SK-N-MC (cell line): ENCODE data around the gene RAB23.

Experiments
- DNase-seq: peaks from one replicate; pipeline ENCODE4 v3.0.0-alpha.2; 2011; ENCODE audit warnings: low read depth, low spot score
- H3K27ac ChIP-seq: fragments of 200-600 bp; sonication (generic); 2 replicates; pipeline ENCODE4 v1.5.1; 2016; ENCODE audit warnings: mixed run types
- H3K36me3 ChIP-seq: fragments of 200-600 bp; sonication (generic); 2 replicates; pipeline ENCODE4 v1.6.1; 2017; ENCODE audit warnings: antibody characterized with exemption, low read length, mixed read lengths; ENCODE audit not compliant: insufficient read depth
- H3K4me3 ChIP-seq: fragments of 200-600 bp; sonication (generic); 2 replicates; pipeline ENCODE4 v1.5.1; 2016
- H3K9ac ChIP-seq: fragments of 200-600 bp; sonication (generic); 2 replicates; pipeline ENCODE4 v1.8.0; 2017; ENCODE audit warnings: mixed run types, mixed read lengths; ENCODE audit not compliant: insufficient read length
- H3K9me3 ChIP-seq: fragments of 200-600 bp; sonication (generic); 2 replicates; pipeline ENCODE4 v1.6.1; 2017; ENCODE audit warnings: low read depth, mild to moderate bottlenecking, antibody characterized with exemption, low read length, moderate library complexity, mixed read lengths
- EZH2 ChIP-seq: fragments of 200-600 bp; sonication (generic); IDR thresholded peaks from one replicate; pipeline ENCODE4 v1.6.1; 2017; ENCODE audit warnings: antibody characterized with exemption
- FOXP2 ChIP-seq: optimal IDR thresholded peaks from 2 replicates; pipeline ENCODE3; 2011; ENCODE audit warnings: mild to moderate bottlenecking, moderate library complexity; ENCODE audit not compliant: insufficient read depth; ENCODE audit errors: extremely low read length, control extremely low read depth
- POLR2AphosphoS5 ChIP-seq: IDR thresholded peaks from 2 replicates; pipeline ENCODE4 v1.6.1; 2012; ENCODE audit warnings: mild to moderate bottlenecking, low read depth, low read length, borderline replicate concordance

Gene RAB23

DNA sequence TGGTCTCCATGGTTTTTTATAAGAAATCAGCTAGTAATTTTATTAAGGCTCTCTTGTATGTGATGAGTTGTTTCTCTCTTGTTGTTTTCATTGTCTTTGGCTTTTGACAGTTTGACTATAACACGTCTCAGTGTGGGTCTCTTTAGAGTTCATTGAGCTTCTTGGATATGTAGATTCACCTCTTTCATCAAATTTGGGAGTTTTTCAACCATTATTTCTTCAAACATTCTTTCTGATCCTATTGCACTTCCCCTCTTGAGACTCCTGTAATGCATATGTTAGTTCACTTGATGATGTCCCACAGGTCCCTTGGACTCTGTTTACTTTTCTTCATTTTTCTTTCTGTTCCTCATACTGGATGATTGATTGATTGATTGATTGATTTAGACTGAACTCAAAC lies 57.0 kb downstream of the RAB23 start:
- Histone ChIP-seq H3K9me3 (peaks cover 4% of the 10 kb centered on the region; the same call in 1 of the 2 replicates), H3K36me3 (peaks cover 59% of the 10 kb centered on the region), H3K27ac (no peak overlapping the region), H3K9ac (no peak overlapping the region), H3K4me3 (no peak overlapping the region)
- DNase-seq = no peak
- TF ChIP-seq FOXP2 = no peak

DNA sequence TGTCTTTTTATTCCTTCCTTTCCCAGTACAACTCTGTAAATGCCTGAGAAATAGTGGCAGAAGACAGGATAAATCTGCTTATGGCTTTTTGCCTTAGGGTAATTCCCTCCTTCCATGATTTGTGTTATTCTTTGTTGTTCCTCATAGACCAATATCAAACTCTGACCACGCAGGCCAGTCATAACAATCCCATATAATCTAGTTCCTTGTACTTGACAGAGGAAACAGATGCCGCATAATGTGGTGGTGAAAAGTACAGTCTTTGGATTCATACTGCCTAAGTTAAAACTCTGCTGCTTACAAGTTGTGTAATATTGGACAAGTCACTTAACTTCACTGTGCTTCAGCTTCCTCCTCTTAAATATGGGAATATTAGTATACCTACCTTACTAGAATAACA lies 58.2 kb downstream of the RAB23 start:
- H3K9me3 ChIP-seq = peaks cover 4% of the 10 kb centered on the region; the same call in 1 of the 2 replicates

DNA sequence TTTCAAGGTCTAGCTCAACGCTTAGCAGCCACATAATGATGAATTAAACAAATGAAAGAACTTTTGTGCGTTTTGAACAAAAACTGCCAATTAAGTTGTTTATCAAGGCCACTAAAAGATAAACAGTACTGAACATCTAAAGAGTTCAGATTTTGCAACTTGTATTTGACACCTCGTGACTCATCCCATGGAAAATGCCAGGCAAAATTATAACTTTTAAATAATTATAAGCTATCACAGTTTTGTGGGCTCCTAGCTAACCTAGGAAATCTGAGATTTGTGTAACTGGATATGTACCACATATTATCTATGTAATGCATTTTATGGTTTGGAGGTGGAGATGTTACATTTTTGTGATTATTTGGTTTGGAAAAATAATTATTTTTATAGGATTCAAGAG lies 59.6 kb downstream of the RAB23 start:
- H3K36me3 ChIP-seq = peaks cover 69% of the 10 kb centered on the region
- no peak for DNase-seq

More for the DNA sequence above, 58.2 kb downstream of the RAB23 start:
- Histone ChIP-seq H3K36me3 (peaks cover 59% of the 10 kb centered on the region), H3K4me3 (no peak overlapping the region), H3K27ac (no peak overlapping the region), H3K9ac (no peak overlapping the region)
- TF ChIP-seq FOXP2 = no peak
- TF ChIP-seq EZH2 = no peak
- TF ChIP-seq POLR2AphosphoS5 = no peak
- DNase-seq = no peak

DNA sequence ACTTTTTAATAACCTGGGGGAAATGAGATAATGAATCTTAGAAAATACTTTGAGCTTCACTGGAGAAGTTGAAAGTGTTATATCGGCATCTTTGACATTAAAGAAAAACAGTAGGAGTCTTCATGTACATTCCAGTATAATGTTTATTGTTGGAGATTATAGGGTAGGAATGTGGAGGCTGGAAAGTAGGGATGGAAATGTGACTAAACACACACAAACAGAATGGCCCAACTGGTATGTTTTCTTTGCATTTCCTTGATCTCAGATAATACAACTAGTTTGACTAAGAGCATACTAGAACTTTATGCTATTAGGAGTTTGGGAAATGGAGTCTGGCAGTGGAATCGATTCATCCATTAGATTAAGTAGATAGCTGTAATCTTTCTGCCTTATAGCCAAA lies 60.1 kb downstream of the RAB23 start:
- no peak for DNase-seq
- Histone ChIP-seq H3K4me3 (no peak overlapping the region), H3K27ac (no peak overlapping the region), H3K36me3 (peaks cover 69% of the 10 kb centered on the region), H3K9ac (no peak overlapping the region), H3K9me3 (peaks cover 4% of the 10 kb centered on the region; the same call in 1 of the 2 replicates)
- no peak for TF ChIP-seq FOXP2
- TF ChIP-seq EZH2 = no peak
- TF ChIP-seq POLR2AphosphoS5 = no peak

More for the DNA sequence above, 59.6 kb downstream of the RAB23 start:
- no peak overlapping the region for H3K4me3 ChIP-seq
- no peak overlapping the region for H3K9ac ChIP-seq
- TF ChIP-seq POLR2AphosphoS5 (no peak), EZH2 (no peak), FOXP2 (no peak)
- H3K9me3 ChIP-seq = peaks cover 4% of the 10 kb centered on the region; the same call in 1 of the 2 replicates
- no peak overlapping the region for H3K27ac ChIP-seq

DNA sequence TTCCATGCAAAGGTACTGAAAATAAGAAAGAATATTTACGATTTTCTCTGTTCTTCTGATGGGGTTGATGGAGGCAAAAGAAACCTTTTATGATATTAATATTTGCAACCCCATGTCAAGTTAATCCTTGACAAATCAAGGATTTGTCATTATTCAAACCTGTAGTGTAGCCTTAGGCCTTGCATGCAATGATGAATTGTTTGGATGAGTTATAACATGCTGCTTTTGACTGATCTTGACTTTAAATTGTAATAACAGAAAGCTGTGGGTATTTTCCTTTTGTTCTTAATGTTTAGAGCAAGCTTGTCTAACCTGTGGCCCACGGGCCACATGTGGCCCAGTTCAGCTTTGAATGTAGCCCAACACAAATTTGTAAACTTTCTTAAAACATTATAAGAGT lies 63.0 kb downstream of the RAB23 start:
- no peak overlapping the region for H3K4me3 ChIP-seq
- H3K27ac ChIP-seq = no peak overlapping the region
- H3K9me3 ChIP-seq = no peaks in the 10 kb centered on the region
- H3K9ac ChIP-seq = no peak overlapping the region
- TF ChIP-seq POLR2AphosphoS5 = no peak
- no peak for TF ChIP-seq EZH2
- TF ChIP-seq FOXP2 = no peak
- peaks cover 52% of the 10 kb centered on the region for H3K36me3 ChIP-seq
- no peak for DNase-seq

DNA sequence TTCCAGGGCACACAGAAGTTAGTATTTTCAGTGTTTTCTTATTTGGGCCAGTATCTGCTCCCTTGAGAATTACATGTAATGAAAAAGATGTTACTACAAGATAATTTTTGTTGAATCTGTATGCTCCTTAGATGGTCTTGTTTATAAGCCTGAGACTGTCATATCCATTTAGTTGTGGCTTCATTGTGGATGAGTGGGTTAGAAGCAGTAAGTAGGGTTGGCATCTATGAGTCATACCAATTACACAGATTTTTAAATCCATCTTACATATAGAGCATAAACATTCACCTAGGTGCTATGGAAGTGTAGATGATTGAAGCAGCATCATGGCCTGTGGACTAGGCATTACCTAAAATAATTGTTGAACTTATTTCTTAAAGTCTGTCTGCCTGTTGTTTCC lies 63.4 kb downstream of the RAB23 start:
- no peak for DNase-seq
- Histone ChIP-seq H3K9me3 (no peaks in the 10 kb centered on the region), H3K9ac (no peak overlapping the region), H3K36me3 (peaks cover 52% of the 10 kb centered on the region), H3K27ac (no peak overlapping the region), H3K4me3 (no peak overlapping the region)
- no peak for TF ChIP-seq FOXP2
- no peak for TF ChIP-seq EZH2
- no peak for TF ChIP-seq POLR2AphosphoS5

DNA sequence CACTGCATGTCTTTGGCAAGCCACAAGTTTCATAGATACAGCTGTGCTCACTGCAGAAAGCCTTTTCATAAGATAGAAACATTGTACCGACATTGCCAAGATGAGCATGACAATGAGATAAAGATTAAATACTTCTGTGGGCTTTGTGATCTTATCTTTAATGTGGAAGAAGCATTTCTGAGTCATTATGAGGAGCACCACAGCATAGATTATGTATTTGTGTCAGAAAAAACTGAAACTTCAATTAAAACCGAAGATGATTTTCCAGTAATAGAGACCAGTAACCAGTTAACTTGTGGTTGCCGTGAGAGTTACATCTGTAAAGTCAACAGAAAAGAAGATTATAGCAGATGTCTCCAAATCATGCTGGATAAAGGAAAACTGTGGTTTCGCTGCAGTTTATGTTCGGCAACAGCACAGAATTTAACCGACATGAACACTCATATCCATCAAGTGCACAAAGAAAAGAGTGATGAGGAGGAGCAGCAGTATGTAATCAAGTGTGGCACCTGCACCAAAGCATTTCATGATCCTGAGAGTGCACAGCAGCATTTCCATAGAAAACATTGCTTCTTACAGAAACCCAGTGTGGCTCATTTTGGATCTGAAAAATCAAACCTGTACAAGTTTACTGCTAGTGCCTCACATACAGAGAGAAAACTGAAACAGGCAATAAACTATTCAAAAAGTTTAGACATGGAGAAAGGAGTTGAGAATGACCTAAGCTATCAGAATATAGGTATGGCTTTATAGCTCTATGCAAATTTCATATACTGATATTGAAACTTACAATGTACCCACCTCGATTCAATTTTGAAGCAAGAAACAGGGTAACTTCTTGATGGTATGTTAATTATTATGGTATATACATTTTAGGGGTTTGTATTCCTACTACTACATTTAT lies 73.9 kb downstream of the RAB23 start:
- Histone ChIP-seq H3K36me3 (peaks cover 66% of the 10 kb centered on the region), H3K27ac (no peak overlapping the region), H3K9ac (no peak overlapping the region), H3K9me3 (no peaks in the 10 kb centered on the region; the same call in 1 of the 2 replicates), H3K4me3 (no peak overlapping the region)
- no peak for TF ChIP-seq POLR2AphosphoS5
- TF ChIP-seq FOXP2 = no peak
- no peak for TF ChIP-seq EZH2
- no peak for DNase-seq

DNA sequence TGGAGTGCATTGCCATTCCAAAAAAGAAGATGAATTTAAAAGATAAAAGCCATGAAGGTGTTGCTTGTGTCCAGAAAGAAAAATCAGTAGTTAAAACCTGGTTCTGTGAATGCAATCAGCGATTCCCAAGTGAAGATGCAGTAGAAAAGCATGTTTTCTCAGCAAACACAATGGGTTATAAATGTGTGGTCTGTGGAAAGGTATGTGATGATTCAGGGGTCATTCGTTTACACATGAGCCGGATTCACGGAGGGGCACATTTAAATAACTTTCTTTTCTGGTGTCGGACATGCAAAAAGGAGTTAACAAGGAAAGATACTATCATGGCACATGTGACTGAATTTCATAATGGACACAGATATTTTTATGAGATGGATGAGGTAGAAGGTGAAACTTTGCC lies 74.7 kb downstream of the RAB23 start:
- TF ChIP-seq EZH2 = no peak
- TF ChIP-seq POLR2AphosphoS5 = no peak
- TF ChIP-seq FOXP2 = no peak
- Histone ChIP-seq H3K27ac (no peak overlapping the region), H3K9me3 (no peaks in the 10 kb centered on the region; the same call in 1 of the 2 replicates), H3K36me3 (peaks cover 66% of the 10 kb centered on the region), H3K9ac (no peak overlapping the region), H3K4me3 (no peak overlapping the region)
- DNase-seq = no peak
